PFSK-1 (cell line): Measurements from ENCODE around the gene PXK.
A peak's percentile ranks its signal among the peaks of the same experiment; 100 is the strongest.

Experiments used
- FOXP2 ChIP-seq: optimal IDR thresholded peaks from 2 replicates; pipeline ENCODE3; 2011; ENCODE audit warnings: borderline replicate concordance, control low read depth, inconsistent platforms; ENCODE audit not compliant: insufficient read depth; ENCODE audit errors: extremely low read length, extremely low read depth
- POLR2AphosphoS5 ChIP-seq: IDR thresholded peaks from 2 replicates; pipeline ENCODE4 v1.6.1; 2012; ENCODE audit warnings: low read depth, mild to moderate bottlenecking, control low read depth, low read length, moderate library complexity
- REST ChIP-seq, 2 experiments: IDR thresholded peaks; 2 replicates each; pipeline versions ENCODE4 v1.6.1 to v1.8.0; 2011 to 2012; ENCODE audit warnings: low read depth in 2 of 2, low read length in 2 of 2, control low read depth in 1 of 2, inconsistent platforms in 1 of 2, mild to moderate bottlenecking in 1 of 2, moderate library complexity in 1 of 2; ENCODE audit not compliant: insufficient read depth in 1 of 2
- SIN3A ChIP-seq: IDR thresholded peaks from 2 replicates; pipeline ENCODE4 v1.6.1; 2012; ENCODE audit warnings: mild to moderate bottlenecking, low read length, moderate library complexity, borderline replicate concordance; ENCODE audit not compliant: insufficient read depth
- TAF1 ChIP-seq: IDR thresholded peaks from 2 replicates; pipeline ENCODE4 v1.6.1; 2012; ENCODE audit warnings: low read length, control low read depth, borderline replicate concordance; ENCODE audit not compliant: insufficient read depth

The PXK gene

GRCh38 chr3:58383476-58383875 lies 50.8 kb downstream of the PXK start:
- TF ChIP-seq FOXP2 (no peak), TAF1 (no peak), POLR2AphosphoS5 (no peak), SIN3A (no peak), REST (IDR thresholded peaks at IDR 0.05; ENCODE audit: insufficient read depth in 1 of 2, low read depth in 2 of 2, low read length in 2 of 2) (no peak)

GRCh38 chr3:58383904-58384303 lies 51.2 kb downstream of the PXK start:
- no peak for TF ChIP-seq FOXP2
- no peak for TF ChIP-seq SIN3A
- TF ChIP-seq REST (IDR thresholded peaks at IDR 0.05; ENCODE audit: insufficient read depth in 1 of 2, low read depth in 2 of 2, low read length in 2 of 2): no peak
- no peak for TF ChIP-seq TAF1
- TF ChIP-seq POLR2AphosphoS5: no peak

- TF ChIP-seq TAF1 (no peak), SIN3A (no peak), REST (IDR thresholded peaks at IDR 0.05; ENCODE audit: insufficient read depth in 1 of 2, low read depth in 2 of 2, low read length in 2 of 2) (no peak), FOXP2 (no peak), POLR2AphosphoS5 (no peak)
These were observed 51.8 kb downstream of the PXK start for GRCh38 chr3:58384381-58385090.

- no peak for TF ChIP-seq POLR2AphosphoS5
- TF ChIP-seq REST (IDR thresholded peaks at IDR 0.05; ENCODE audit: insufficient read depth in 1 of 2, low read depth in 2 of 2, low read length in 2 of 2): 0 out of 4 replicates have a peak, but pooled peaks of 1 of the 2 experiments have one; percentile 37
- TF ChIP-seq TAF1: 0 out of 2 replicates have a peak, but pooled peaks have one; percentile 24
- peak; percentile 56; the same call in 1 of the 2 replicates for TF ChIP-seq SIN3A
- peak; percentile 53 for TF ChIP-seq FOXP2
These were observed 54.1 kb downstream of the PXK start for GRCh38 chr3:58386626-58387365.
